ENCODE results near the gene SLC12A8.

DNA sequence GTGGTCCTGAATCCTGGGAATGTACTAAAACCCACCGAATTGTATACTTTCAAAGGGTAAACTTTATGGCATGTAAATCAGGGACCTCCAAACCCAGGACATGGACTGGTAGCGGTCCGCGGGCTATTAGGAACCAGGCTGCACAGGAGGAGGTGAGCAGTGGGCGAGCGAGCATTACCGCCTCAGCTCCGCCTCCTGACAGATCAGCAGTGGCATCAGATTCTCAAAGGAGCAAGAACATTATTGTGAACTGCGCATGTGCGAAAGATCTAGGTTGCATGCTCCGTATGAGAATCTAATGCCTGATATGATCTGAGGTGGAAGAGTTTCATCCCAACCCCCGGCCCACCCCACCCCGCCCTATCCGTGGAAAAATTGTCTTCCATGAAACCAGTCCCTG lies 178.9 kb downstream of the SLC12A8 start:
- no peak for TF ChIP-seq POLR2A (IDR thresholded peaks at IDR 0.05)
- TF ChIP-seq, protein P1, sequence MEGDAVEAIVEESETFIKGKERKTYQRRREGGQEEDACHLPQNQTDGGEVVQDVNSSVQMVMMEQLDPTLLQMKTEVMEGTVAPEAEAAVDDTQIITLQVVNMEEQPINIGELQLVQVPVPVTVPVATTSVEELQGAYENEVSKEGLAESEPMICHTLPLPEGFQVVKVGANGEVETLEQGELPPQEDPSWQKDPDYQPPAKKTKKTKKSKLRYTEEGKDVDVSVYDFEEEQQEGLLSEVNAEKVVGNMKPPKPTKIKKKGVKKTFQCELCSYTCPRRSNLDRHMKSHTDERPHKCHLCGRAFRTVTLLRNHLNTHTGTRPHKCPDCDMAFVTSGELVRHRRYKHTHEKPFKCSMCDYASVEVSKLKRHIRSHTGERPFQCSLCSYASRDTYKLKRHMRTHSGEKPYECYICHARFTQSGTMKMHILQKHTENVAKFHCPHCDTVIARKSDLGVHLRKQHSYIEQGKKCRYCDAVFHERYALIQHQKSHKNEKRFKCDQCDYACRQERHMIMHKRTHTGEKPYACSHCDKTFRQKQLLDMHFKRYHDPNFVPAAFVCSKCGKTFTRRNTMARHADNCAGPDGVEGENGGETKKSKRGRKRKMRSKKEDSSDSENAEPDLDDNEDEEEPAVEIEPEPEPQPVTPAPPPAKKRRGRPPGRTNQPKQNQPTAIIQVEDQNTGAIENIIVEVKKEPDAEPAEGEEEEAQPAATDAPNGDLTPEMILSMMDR (IDR thresholded peaks at IDR 0.05): no peak
